GM11168 (cell line): Measurements from ENCODE around the gene NUB1.

Source experiments
- in situ Hi-C: fragments of 300-500 bp; cut with MboI; formaldehyde crosslinking; loops from one replicate; pipeline ENCODE4 v1.12.0; 2022; ENCODE audit warnings: low sequenced_read_pairs; ENCODE audit not compliant: unreplicated experiment

NUB1 gene

GRCh38 chr7:151312831-151313809, 28.5 kb upstream of the NUB1 start:
- in situ Hi-C loops = no loop called here

GRCh38 chr7:151313857-151314256, 27.8 kb upstream of the NUB1 start:
- in situ Hi-C loops = no loop called here

GRCh38 chr7:151314401-151314800, 27.2 kb upstream of the NUB1 start:
- in situ Hi-C loops = no loop called here

- in situ Hi-C loops = no loop called here
These were observed 26.5 kb upstream of the NUB1 start for GRCh38 chr7:151315038-151315655.

GRCh38 chr7:151316896-151317295, 24.7 kb upstream of the NUB1 start:
- in situ Hi-C loops = no loop called here

- in situ Hi-C loops = no loop called here
These were observed 23.7 kb upstream of the NUB1 start for GRCh38 chr7:151317936-151318335.

GRCh38 chr7:151319189-151319588, 22.4 kb upstream of the NUB1 start:
- in situ Hi-C loops = no loop called here

- in situ Hi-C loops = no loop called here
These were observed 21.3 kb upstream of the NUB1 start for GRCh38 chr7:151320263-151320845.

GRCh38 chr7:151321341-151321740, 20.3 kb upstream of the NUB1 start:
- in situ Hi-C loops = no loop called here

- in situ Hi-C loops = no loop called here
These were observed 18.7 kb upstream of the NUB1 start for GRCh38 chr7:151322906-151323305.

GRCh38 chr7:151327022-151327421, 14.6 kb upstream of the NUB1 start:
- in situ Hi-C loops = no loop called here

GRCh38 chr7:151327659-151328058, 14.0 kb upstream of the NUB1 start:
- in situ Hi-C loops = no loop called here

- in situ Hi-C loops = no loop called here
These were observed 11.4 kb upstream of the NUB1 start for GRCh38 chr7:151330181-151330580.

GRCh38 chr7:151330661-151331060, 11.0 kb upstream of the NUB1 start:
- in situ Hi-C loops = no loop called here

- in situ Hi-C loops = no loop called here
These were observed 7.0 kb upstream of the NUB1 start for GRCh38 chr7:151334628-151335027.

- in situ Hi-C loops = no loop called here
These were observed 5.4 kb upstream of the NUB1 start for GRCh38 chr7:151336027-151336708.

GRCh38 chr7:151337346-151337745, 4.3 kb upstream of the NUB1 start:
- in situ Hi-C loops = no loop called here

GRCh38 chr7:151338809-151339208, 2.8 kb upstream of the NUB1 start:
- in situ Hi-C loops = no loop called here

- in situ Hi-C loops = no loop called here
These were observed 1.8 kb upstream of the NUB1 start for GRCh38 chr7:151339651-151340382.

- in situ Hi-C loops = no loop called here
These were observed 737 bp upstream of the NUB1 start for GRCh38 chr7:151340794-151341356.
